Chondrocyte (in vitro differentiated cells): ENCODE results near the gene ATAD3B. TPM values are rescaled to one million over a fixed set of nuclear protein-coding genes. Genes with fewer than 3 reads are reported as not detected.
"Not testable (repeated sequence)": the region's sequence is repeated elsewhere in the genome, so short reads cannot be mapped to it uniquely, and the experiment has no call there.

Experiments used
- DNase-seq: peaks from one replicate; pipeline ENCODE4 v3.0.0; 2021; ENCODE audit warnings: mixed read lengths, low spot score
- H3K27ac Mint-ChIP-seq: one replicate; pipeline ENCODE4 v1.8.0; 2021; ENCODE audit warnings: mild to moderate bottlenecking, moderate library complexity, mixed read lengths; ENCODE audit not compliant: unreplicated experiment
- H3K27me3 Mint-ChIP-seq: 2 replicates; pipeline ENCODE4 v1.8.0; 2021; ENCODE audit warnings: low read depth, mixed read lengths
- H3K36me3 Mint-ChIP-seq: 2 replicates; pipeline ENCODE4 v1.8.0; 2021; ENCODE audit warnings: low read depth, mixed read lengths
- H3K4me1 Mint-ChIP-seq: 2 replicates; pipeline ENCODE4 v1.8.0; 2021; ENCODE audit warnings: low read depth, mild to moderate bottlenecking, mixed read lengths
- H3K4me3 Mint-ChIP-seq: one replicate; pipeline ENCODE4 v1.8.0; 2021; ENCODE audit warnings: mild to moderate bottlenecking, moderate library complexity, mixed read lengths; ENCODE audit not compliant: unreplicated experiment
- H3K9me3 Mint-ChIP-seq: 2 replicates; pipeline ENCODE4 v1.8.0; 2021; ENCODE audit warnings: low read depth, mixed read lengths
- CTCF ChIP-seq: fragments of 200-600 bp; sonication (generic); IDR thresholded peaks from 2 replicates; pipeline ENCODE4 v1.5.0; 2021; ENCODE audit warnings: antibody characterized with exemption, mild to moderate bottlenecking, moderate library complexity
- total RNA-seq: library from RNA; stranded (reverse); gene quantifications from 3 replicates; pipeline ENCODE4 v1.2.1, GENCODE V29; 2021

Gene ATAD3B
- total RNA-seq, 1 donor from 2014 or later: 24.3 TPM

GRCh38 chr1:1451696-1452364 is 19.7 kb upstream of the ATAD3B start:
- no peaks in the 10 kb centered on the region for H3K4me1 Mint-ChIP-seq
- no peak for TF ChIP-seq CTCF
- no peak overlapping the region for H3K4me3 Mint-ChIP-seq
- no peak for DNase-seq
- no peaks in the 10 kb centered on the region for H3K9me3 Mint-ChIP-seq
- H3K27me3 Mint-ChIP-seq: peaks cover 8% of the 10 kb centered on the region
- H3K27ac Mint-ChIP-seq: no peak overlapping the region
- no peaks in the 10 kb centered on the region for H3K36me3 Mint-ChIP-seq

- DNase-seq, H3K9me3 Mint-ChIP-seq, H3K36me3 Mint-ChIP-seq, H3K27me3 Mint-ChIP-seq, H3K27ac Mint-ChIP-seq, H3K4me1 Mint-ChIP-seq, H3K4me3 Mint-ChIP-seq: not testable (repeated sequence)
Observed at GRCh38 chr1:1452365-1452739, 19.2 kb upstream of the ATAD3B start.

- H3K4me3 Mint-ChIP-seq: no peak overlapping the region
- no peak overlapping the region for H3K27ac Mint-ChIP-seq
- no peaks in the 10 kb centered on the region for H3K4me1 Mint-ChIP-seq
- no peak for DNase-seq
- no peak for TF ChIP-seq CTCF
- H3K9me3 Mint-ChIP-seq: no peaks in the 10 kb centered on the region
- H3K27me3 Mint-ChIP-seq: peaks cover 8% of the 10 kb centered on the region
- H3K36me3 Mint-ChIP-seq: no peaks in the 10 kb centered on the region
Observed at GRCh38 chr1:1452882-1453281, 18.7 kb upstream of the ATAD3B start.

GRCh38 chr1:1454286-1455056 is 17.1 kb upstream of the ATAD3B start:
- not testable (repeated sequence) for DNase-seq, H3K9me3 Mint-ChIP-seq, H3K4me1 Mint-ChIP-seq, H3K4me3 Mint-ChIP-seq, H3K27me3 Mint-ChIP-seq, H3K36me3 Mint-ChIP-seq, H3K27ac Mint-ChIP-seq

GRCh38 chr1:1455366-1455884 is 16.1 kb upstream of the ATAD3B start:
- no peak for TF ChIP-seq CTCF
- Mint-ChIP-seq H3K9me3 (no peaks in the 10 kb centered on the region), H3K4me3 (no peak overlapping the region), H3K27ac (no peak overlapping the region), H3K27me3 (no peaks in the 10 kb centered on the region), H3K36me3 (no peaks in the 10 kb centered on the region), H3K4me1 (no peaks in the 10 kb centered on the region)
- DNase-seq: no peak

- H3K9me3 Mint-ChIP-seq, H3K4me1 Mint-ChIP-seq, H3K27ac Mint-ChIP-seq, DNase-seq, H3K27me3 Mint-ChIP-seq, H3K4me3 Mint-ChIP-seq, H3K36me3 Mint-ChIP-seq: not testable (repeated sequence)
Observed at GRCh38 chr1:1455934-1456333, 15.6 kb upstream of the ATAD3B start.

- not testable (repeated sequence) for H3K27ac Mint-ChIP-seq, H3K4me3 Mint-ChIP-seq
Observed at GRCh38 chr1:1456683-1457255, 14.8 kb upstream of the ATAD3B start.

GRCh38 chr1:1459156-1459555 is 12.4 kb upstream of the ATAD3B start:
- DNase-seq, H3K9me3 Mint-ChIP-seq, H3K27me3 Mint-ChIP-seq, H3K36me3 Mint-ChIP-seq, H3K27ac Mint-ChIP-seq, H3K4me1 Mint-ChIP-seq, H3K4me3 Mint-ChIP-seq: not testable (repeated sequence)

More at GRCh38 chr1:1456683-1457255, 14.8 kb upstream of the ATAD3B start:
- H3K9me3 Mint-ChIP-seq, H3K36me3 Mint-ChIP-seq, H3K27me3 Mint-ChIP-seq, H3K4me1 Mint-ChIP-seq, DNase-seq: not testable (repeated sequence)

GRCh38 chr1:1459711-1460110 is 11.9 kb upstream of the ATAD3B start:
- not testable (repeated sequence) for H3K4me1 Mint-ChIP-seq, DNase-seq, H3K27ac Mint-ChIP-seq, H3K4me3 Mint-ChIP-seq, H3K9me3 Mint-ChIP-seq, H3K27me3 Mint-ChIP-seq, H3K36me3 Mint-ChIP-seq
